Transverse colon (tissue), 4 donors: ENCODE data around the gene HES7.

ENCODE experiments used
- CTCF ChIP-seq, 5 experiments: fragments of 200-600 bp in 3 of 5; fragments of 450-650 bp in 2 of 5; sonication (generic) in 3 of 5; IDR thresholded peaks; 1 replicate in 2 of 5; 2 replicates in 3 of 5; pipeline ENCODE4 v1.5.1; 2016 to 2017; ENCODE audit warnings: antibody characterized with exemption in 5 of 5, inconsistent platforms in 3 of 5, mild to moderate bottlenecking in 2 of 5, moderate library complexity in 1 of 5
- EP300 ChIP-seq: sonication (generic); formaldehyde crosslinking; IDR thresholded peaks from one replicate; pipeline ENCODE4 v1.6.1; 2017; ENCODE audit warnings: antibody characterized with exemption, low read depth
- POLR2A ChIP-seq: fragments of 450-650 bp; IDR thresholded peaks from one replicate; pipeline ENCODE4 v1.6.1; 2016; ENCODE audit warnings: antibody characterized with exemption, mild to moderate bottlenecking, moderate library complexity
- POLR2AphosphoS5 ChIP-seq, 3 donors: sonication (generic); formaldehyde crosslinking; IDR thresholded peaks; one replicate each; pipeline ENCODE4 v1.6.1; 2016; ENCODE audit warnings: antibody characterized with exemption in 3 of 3

- TF ChIP-seq EP300, result no peak
- TF ChIP-seq POLR2A, result no peak
- no peak for TF ChIP-seq CTCF (IDR thresholded peaks at IDR 0.05)
- no peak for TF ChIP-seq POLR2AphosphoS5 (IDR thresholded peaks at IDR 0.05)
These were observed 23.4 kb upstream of the HES7 start for GRCh38 chr17:8147141-8147804.
